ENCODE measurements around the gene GTF2I. TPM values are rescaled to one million over a fixed set of nuclear protein-coding genes. Genes with fewer than 3 reads are reported as not detected.
"Not testable (repeated sequence)": the region's sequence is repeated elsewhere in the genome, so short reads cannot be mapped to it uniquely, and the experiment has no call there.

GTF2I gene
- total RNA-seq, 1 experiment from 2014 or later: 58.4 TPM

DNA sequence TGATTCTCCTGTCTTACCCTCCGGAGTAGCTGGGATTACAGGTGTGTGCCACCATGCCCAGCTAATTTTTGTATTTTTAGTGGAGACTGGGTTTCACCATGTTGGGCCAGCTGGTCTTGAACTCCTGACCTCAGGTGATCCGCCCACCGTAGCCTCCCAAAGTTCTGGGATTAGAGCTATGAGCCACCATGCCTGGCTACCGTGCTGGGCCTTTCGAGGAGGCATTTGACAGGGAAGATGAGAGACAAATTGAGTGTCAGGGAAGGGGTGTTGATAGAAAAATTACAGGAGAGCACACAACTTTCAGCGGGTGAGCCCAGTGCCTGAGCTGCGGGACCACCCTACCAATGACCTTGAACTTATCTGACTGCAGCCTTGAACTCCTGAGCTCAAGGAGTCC lies 112.5 kb downstream of the GTF2I start:
- DNase-seq (ENCODE audit: extremely low read depth, low read depth): not testable (repeated sequence)

DNA sequence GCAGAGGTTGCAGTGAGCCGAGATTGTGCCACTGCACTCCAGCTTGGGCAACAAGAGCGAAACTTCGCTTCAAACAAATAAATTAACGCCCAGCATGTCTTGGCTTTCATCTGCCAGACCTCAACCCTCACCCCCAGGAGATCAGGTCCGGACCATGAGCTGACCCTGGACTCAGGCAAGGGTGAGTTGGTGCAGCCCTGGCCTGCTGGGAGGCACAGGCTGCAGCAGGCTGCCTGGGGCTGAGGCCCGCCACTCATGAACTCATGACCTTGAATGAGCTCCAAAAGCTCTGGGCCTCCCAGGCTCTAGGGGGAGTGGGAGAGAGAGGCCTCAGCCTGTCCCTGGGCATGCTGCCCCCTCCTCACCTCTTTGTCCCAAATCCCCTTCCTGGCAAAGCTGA lies 114.6 kb downstream of the GTF2I start:
- DNase-seq (ENCODE audit: extremely low read depth, low read depth): not testable (repeated sequence)

DNA sequence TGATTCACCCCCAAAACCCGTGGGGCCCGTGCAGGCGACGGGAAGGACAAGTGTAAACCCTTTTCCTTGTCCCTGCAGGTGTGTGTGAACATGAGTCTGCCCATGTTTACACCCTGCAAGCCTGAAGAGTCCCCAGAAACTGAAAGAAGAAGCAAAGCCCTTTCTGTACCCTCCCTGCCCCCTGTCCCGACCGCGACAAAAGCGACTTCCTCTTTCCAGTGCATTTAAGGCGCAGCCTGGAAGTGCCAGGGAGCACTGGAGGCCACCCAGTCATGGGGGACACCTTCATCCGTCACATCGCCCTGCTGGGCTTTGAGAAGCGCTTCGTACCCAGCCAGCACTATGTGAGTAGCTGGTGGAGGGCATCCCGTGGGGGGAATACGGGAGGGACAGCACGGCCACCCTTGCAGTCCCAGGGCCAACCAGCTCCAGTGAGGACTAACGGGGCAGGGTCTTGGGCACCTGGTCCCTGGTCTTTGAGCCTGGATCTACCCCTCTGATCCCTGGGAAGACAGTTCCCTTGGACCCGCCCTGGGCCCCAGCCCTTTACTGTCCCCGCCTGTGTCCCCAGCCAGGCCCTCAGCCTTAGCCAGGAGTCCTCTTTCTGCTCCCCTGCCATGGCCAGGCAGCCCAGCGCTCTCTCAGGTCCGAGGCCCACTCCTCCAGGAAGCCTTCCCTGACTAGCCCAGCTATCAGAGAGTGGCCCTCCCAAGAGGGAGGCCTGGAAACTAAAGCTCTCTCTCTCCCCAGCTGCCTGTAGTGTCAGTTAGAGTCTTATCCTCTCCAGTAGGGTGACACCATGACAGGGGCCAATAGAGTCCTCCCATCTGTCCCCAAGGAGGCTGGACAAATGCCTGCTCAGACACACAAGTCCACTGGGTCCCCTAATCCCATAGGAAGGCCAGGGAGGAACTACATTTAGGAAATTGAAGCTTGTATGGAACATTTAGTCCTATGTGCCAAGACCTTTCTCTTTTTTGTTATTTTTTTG lies 116.5 kb downstream of the GTF2I start, which contains the start of gene NCF1:
TSS of gene NCF1 (plus strand) at position 252 of the 991 bp plus-strand sequence. CDS start at position 273, 21 bp downstream.
- DNase-seq (ENCODE audit: extremely low read depth, low read depth): not testable (repeated sequence)

DNA sequence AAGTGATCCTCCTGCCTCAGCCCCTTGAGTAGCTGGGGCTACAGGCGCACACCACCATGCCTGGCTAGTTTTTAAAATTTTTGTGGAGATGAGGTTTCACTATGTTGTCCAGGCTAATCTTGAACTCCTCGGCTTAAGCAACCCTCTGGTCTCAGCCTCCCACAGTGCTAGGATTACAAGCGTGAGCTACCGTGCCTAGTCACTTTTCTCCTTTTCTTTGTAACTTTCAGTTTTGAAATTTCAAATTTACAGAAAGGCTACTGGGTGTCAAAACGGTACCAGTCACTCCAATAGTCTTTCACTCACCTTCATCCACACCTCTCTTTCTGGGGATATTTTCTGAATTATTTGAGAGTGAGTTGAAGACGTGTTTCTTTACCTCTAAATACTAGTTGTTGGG lies 117.6 kb downstream of the GTF2I start:
- not testable (repeated sequence) for DNase-seq (ENCODE audit: extremely low read depth, low read depth)

DNA sequence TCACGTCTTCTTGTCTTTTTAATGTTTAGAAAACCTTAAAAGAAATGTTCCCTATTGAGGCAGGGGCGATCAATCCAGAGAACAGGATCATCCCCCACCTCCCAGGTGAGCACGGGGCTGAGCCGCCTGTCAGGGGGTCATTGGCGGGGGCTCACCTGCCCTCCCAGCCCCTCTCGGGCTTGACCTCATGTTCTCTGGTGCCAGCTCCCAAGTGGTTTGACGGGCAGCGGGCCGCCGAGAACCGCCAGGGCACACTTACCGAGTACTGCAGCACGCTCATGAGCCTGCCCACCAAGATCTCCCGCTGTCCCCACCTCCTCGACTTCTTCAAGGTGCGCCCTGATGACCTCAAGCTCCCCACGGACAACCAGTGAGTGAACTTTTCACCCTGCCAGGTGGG lies 121.5 kb downstream of the GTF2I start:
- DNase-seq (ENCODE audit: extremely low read depth, low read depth): not testable (repeated sequence)

DNA sequence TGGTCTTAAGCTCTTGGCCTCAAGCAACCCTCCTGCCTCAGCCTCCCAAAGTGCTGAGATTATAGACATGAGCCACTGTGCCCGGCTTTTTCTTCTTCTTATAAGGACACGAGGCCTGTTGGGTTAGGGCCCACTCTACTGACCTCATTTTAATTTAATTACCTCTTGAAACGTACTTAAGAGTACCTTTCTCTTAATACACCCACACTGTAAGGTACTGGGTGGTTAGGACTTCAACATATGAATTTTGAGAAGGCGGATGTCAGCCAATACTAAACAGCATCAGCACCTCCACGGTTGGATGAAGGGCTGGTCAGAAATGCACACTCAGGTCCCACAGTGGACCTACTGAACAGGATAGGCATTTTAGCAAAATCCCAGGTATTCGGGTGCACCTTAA lies 124.2 kb downstream of the GTF2I start:
- not testable (repeated sequence) for DNase-seq (ENCODE audit: extremely low read depth, low read depth)

DNA sequence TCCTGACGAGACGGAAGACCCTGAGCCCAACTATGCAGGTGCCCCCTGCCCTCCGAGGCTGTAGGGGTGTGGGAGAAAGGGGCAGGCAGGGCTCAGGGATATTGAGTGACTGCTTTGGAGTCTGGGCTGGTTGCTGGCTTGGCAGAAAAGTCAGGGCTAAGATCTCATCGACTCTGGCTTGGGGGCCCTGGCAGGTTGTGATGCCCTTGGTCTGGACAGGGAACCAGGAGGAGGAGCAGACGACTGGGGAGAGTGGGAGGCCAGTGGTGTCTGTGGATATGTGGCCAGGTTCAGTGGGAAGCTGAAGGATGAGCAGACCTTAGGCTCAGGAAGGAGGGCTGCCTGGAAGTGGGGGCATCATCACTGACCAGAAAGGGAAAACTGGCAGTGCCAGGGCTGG lies 126.1 kb downstream of the GTF2I start:
- not testable (repeated sequence) for DNase-seq (ENCODE audit: extremely low read depth, low read depth)

DNA sequence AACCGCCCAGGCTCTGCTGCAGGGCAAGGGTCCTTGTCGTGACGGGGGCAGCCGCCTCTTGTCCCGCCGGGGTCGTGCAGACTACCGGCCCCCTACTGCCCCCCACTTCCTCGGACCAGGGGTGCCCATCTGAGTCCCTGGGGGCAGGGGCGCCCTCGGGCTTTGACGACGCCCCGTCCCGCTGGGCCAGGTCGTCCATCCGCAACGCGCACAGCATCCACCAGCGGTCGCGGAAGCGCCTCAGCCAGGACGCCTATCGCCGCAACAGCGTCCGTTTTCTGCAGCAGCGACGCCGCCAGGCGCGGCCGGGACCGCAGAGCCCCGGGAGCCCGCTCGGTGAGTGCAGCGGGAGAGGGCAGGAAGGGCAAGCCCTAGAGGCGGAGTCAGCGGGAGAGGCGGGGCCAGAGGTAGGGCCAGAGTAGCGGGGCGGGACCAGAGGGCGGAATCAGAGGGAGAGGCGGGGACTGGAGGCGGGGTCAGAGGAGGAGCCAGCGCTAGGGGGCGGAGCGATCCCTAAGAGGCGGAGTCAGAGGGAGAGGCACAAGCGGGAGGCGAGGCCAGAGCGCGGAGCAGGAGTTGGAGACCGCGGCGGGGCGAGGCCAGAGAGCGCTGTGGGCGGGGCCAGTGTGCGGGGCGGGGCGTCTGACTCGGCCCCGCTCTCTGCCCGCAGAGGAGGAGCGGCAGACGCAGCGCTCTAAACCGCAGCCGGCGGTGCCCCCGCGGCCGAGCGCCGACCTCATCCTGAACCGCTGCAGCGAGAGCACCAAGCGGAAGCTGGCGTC lies 131.0 kb downstream of the GTF2I start:
- DNase-seq (ENCODE audit: extremely low read depth, low read depth): peak; percentile 87

DNA sequence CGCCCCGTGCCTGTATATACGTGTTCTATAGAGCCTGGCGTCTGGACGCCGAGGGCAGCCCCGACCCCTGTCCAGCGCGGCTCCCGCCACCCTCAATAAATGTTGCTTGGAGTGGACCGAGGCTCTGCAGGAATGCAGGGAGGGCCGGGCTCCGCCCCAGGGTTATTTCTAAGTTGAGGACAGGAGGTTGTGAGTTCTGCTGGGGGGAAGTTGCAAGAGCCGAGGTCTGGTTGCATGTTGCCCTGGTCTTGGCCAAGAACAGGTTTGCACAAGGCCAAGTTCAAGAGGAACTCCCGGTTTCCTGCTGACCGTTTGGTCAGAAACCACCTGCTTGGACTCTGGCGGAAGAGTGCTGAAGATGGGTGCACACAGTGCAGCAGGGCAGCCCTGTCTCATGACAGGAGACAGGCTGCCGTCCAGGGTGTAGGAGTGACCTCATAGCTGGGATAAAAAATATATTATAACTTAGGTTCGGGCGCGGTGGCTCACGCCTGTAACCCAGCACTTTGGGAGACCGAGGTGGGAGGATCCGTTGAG lies 131.8 kb downstream of the GTF2I start:
- not testable (repeated sequence) for DNase-seq (ENCODE audit: extremely low read depth, low read depth)

DNA sequence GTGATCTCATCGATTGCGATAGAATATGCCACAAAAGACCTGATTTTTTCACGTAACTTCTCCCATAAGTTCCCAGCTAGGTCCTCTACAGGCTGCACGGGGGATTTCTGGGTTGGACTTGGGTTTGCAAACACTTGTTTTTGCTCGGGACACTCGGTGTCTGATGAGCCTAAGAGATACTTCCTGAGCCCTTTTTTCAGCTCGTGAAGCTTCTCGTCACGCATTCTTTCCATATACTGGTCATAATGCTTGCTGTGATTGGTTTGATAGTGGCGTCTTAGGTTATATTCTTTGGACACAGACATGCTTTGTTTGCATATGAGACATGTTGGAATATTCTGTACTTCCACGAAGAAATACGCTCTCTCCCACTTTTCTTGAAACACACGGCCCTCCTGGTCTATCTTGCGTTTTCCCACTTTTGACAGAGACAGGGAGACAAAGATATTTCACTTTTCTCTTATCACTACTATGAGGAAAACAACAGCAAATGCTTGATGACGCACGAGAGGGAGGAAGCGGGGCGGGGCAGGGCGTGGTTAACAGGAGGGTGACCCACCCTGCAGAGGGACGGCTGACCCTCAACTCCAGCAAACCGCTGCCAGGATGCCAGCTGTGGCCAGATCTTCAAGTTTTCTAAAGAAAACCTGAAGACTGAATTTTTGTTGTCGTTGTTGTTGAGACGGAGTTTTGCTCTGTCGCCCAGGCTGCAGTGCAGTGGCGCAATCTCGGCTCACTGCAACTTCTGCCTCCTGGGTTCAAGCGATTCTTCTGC lies 140.5 kb downstream of the GTF2I start:
- peak; percentile 68 for DNase-seq (ENCODE audit: extremely low read depth, low read depth)

DNA sequence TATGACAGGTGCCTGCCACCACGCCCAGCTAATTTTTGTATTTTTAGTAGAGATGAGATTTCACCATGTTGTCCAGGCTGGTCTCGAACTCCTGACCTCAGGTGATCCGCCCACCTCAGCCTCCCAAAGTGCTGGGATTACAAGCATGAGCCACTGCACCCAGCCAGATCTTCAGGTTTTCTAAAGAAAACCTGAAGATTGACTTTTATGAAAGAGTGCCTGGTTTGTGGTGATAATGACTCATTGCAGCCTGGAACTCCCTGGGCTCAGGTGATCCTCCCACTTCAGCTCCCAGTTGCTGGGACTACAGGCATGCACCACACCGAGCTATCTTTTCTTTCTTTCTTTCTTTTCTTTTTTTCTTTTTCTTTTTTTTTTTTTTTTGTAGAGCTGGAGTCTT lies 141.1 kb downstream of the GTF2I start:
- not testable (repeated sequence) for DNase-seq (ENCODE audit: extremely low read depth, low read depth)

Other genes starting within 250 kb of the GTF2I start
- 26.6 and 27.3 TPM in 2 replicates for gene GTF2IRD1, start 203.8 kb upstream of the GTF2I start, total RNA-seq (2014; rRNA removed; shearing (Covaris generic))
- gene NCF1, start 116.3 kb downstream of the GTF2I start, total RNA-seq (2014; rRNA removed; shearing (Covaris generic)): not detected in 2 replicates
- gene GTF2IRD2, start 193.9 kb downstream of the GTF2I start, total RNA-seq (2014; rRNA removed; shearing (Covaris generic)): 6.2 and 14.3 TPM in 2 replicates